Left forelimb (tissue), 1 donor: ENCODE data around the gene IPO8.
"Not testable (repeated sequence)": the region's sequence is repeated elsewhere in the genome, so short reads cannot be mapped to it uniquely, and the experiment has no call there.

Experiments
- DNase-seq: peaks from one replicate; pipeline ENCODE4 v3.0.0-alpha.2; 2018; ENCODE audit warnings: low spot score

Gene IPO8

GRCh38 chr12:30687265-30687986 lies 8.2 kb downstream of the IPO8 start:
- no peak for DNase-seq

GRCh38 chr12:30679241-30679640 lies 16.4 kb downstream of the IPO8 start:
- DNase-seq: no peak

- DNase-seq: no peak
These were observed 17.4 kb downstream of the IPO8 start for GRCh38 chr12:30678221-30678620.

GRCh38 chr12:30661210-30661609 lies 34.5 kb downstream of the IPO8 start:
- DNase-seq: no peak

GRCh38 chr12:30652034-30652696 lies 43.5 kb downstream of the IPO8 start:
- no peak for DNase-seq

GRCh38 chr12:30646821-30647220 lies 48.8 kb downstream of the IPO8 start:
- no peak for DNase-seq

GRCh38 chr12:30643366-30643765 lies 52.3 kb downstream of the IPO8 start:
- DNase-seq: no peak

GRCh38 chr12:30640392-30640791 lies 55.3 kb downstream of the IPO8 start:
- no peak for DNase-seq

- DNase-seq: no peak
These were observed 60.3 kb downstream of the IPO8 start for GRCh38 chr12:30635385-30635784.

- DNase-seq: no peak
These were observed 63.9 kb downstream of the IPO8 start for GRCh38 chr12:30631740-30632139.

GRCh38 chr12:30630979-30631285 lies 64.7 kb downstream of the IPO8 start:
- no peak for DNase-seq

- DNase-seq: no peak
These were observed 65.3 kb downstream of the IPO8 start for GRCh38 chr12:30630076-30630978.

GRCh38 chr12:30626847-30627246 lies 68.8 kb downstream of the IPO8 start:
- no peak for DNase-seq

- DNase-seq: no peak
These were observed 71.7 kb downstream of the IPO8 start for GRCh38 chr12:30624009-30624408.

- DNase-seq: no peak
These were observed 73.2 kb downstream of the IPO8 start for GRCh38 chr12:30622509-30622908.

GRCh38 chr12:30621663-30622241 lies 73.9 kb downstream of the IPO8 start:
- DNase-seq: not testable (repeated sequence)

- DNase-seq: no peak
These were observed 78.2 kb downstream of the IPO8 start for GRCh38 chr12:30617346-30618016.

- no peak for DNase-seq
These were observed 81.6 kb downstream of the IPO8 start for GRCh38 chr12:30614031-30614430.

GRCh38 chr12:30613119-30613830 lies 82.4 kb downstream of the IPO8 start:
- no peak for DNase-seq

GRCh38 chr12:30610718-30611117 lies 85.0 kb downstream of the IPO8 start:
- DNase-seq: no peak

GRCh38 chr12:30609819-30610218 lies 85.8 kb downstream of the IPO8 start:
- DNase-seq: not testable (repeated sequence)
